ENCODE results near the gene GHDC. TPM values are rescaled to one million over a fixed set of nuclear protein-coding genes. Genes with fewer than 3 reads are reported as not detected.
"Not testable (repeated sequence)": the region's sequence is repeated elsewhere in the genome, so short reads cannot be mapped to it uniquely, and the experiment has no call there.

Gene GHDC
- total RNA-seq = 10 to 100 TPM; 45.8 to 56.1 TPM

- DNase-seq (ENCODE audit: low spot score) (peak; percentile 56), ATAC-seq (ENCODE audit: insufficient number of reproducible peaks, low FRiP score, low read depth) (no peak)
- no peaks in the 10 kb centered on the region for H3K27me3 ChIP-seq (replicated peaks; ENCODE audit: insufficient read depth)
- H3K4me3 ChIP-seq = peak within 1 kb of the TSS; percentile 82
- no peak for TF ChIP-seq CTCF (IDR thresholded peaks at IDR 0.05)
- no peaks in the 10 kb centered on the region for H3K9me3 ChIP-seq
- no peaks in the 10 kb centered on the region for H3K36me3 ChIP-seq
- peaks cover 7 to 23% of the 10 kb centered on the region in 2 donors for H3K4me1 ChIP-seq (ENCODE audit: control insufficient read depth in 1 of 2, low read depth in 2 of 2)
- H3K27ac ChIP-seq = peak within 1 kb of the TSS; percentile 80 to 86
Measured at GRCh38 chr17:42193969-42194899, at the start of gene GHDC. Gene GHDC, minus strand, starts transcription at chr17:42194494. Its CDS starts 913 bp downstream, at chr17:42193581.

DNA sequence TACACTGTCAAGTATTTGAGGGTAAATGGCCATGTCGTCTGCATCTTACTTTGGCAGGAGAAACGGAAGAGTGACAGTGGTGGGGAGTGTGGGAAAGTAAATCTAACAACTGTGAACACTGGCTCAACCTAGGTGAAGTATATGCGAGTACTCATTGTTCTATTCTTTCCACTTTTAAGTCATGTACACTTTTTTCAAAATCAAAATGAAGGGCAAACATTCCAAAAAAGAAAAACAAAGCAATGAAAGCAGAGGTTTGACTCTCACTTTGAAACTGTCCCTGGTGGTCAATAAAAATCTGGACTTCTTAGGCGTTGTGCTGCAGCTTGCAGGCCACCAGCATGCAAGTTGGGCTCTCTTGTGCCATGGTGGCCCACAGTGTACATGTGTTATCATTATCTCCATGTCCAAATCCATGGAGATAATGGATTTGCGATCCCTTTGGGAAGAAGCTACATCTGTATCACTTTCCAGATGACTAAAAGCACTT lies 49.2 kb upstream of the GHDC start:
- no peaks in the 10 kb centered on the region for H3K9me3 ChIP-seq
- peaks cover 0 to 8% of the 10 kb centered on the region in 2 donors for H3K4me1 ChIP-seq (ENCODE audit: control insufficient read depth in 1 of 2, low read depth in 2 of 2)
- H3K36me3 ChIP-seq = no peaks in the 10 kb centered on the region
- DNase-seq (ENCODE audit: low spot score) (no peak), ATAC-seq (ENCODE audit: insufficient number of reproducible peaks, low FRiP score, low read depth) (no peak)
- TF ChIP-seq CTCF (IDR thresholded peaks at IDR 0.05) = no peak
- H3K27me3 ChIP-seq (replicated peaks; ENCODE audit: insufficient read depth) = no peaks in the 10 kb centered on the region
- H3K27ac ChIP-seq = no peak overlapping the region
- no peak overlapping the region for H3K4me3 ChIP-seq

GRCh38 chr17:42241871-42242270 lies 47.6 kb upstream of the GHDC start:
- H3K4me1 ChIP-seq (ENCODE audit: control insufficient read depth in 1 of 2, low read depth in 2 of 2) = no peaks in the 10 kb centered on the region
- no peak for TF ChIP-seq CTCF (IDR thresholded peaks at IDR 0.05)
- H3K27ac ChIP-seq = no peak overlapping the region
- no peaks in the 10 kb centered on the region for H3K36me3 ChIP-seq
- no peaks in the 10 kb centered on the region for H3K9me3 ChIP-seq
- H3K27me3 ChIP-seq (replicated peaks; ENCODE audit: insufficient read depth) = no peaks in the 10 kb centered on the region
- ATAC-seq (ENCODE audit: insufficient number of reproducible peaks, low FRiP score, low read depth) (no peak), DNase-seq (ENCODE audit: low spot score) (no peak)
- H3K4me3 ChIP-seq = no peak overlapping the region

DNA sequence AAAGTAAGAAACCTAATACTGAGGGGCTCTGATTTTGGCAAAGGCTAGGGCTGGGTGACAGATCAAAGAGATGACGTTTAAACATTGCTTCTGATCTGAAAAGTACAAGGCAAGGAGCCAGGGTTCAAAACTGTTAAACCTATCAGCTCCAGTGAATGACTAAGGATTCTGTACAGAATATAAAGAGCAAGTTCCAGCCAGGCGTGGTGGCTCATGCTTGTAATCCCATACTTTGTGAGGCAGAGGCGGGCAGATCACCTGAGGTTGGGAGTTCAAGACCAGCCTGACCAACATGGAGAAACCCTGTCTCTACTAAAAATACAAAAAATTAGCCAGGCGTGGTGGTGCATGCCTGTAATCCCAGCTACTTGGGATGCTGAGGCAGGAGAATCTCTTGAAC lies 46.6 kb upstream of the GHDC start:
- not testable (repeated sequence) for ATAC-seq (ENCODE audit: insufficient number of reproducible peaks, low FRiP score, low read depth); H3K9me3 ChIP-seq; DNase-seq (ENCODE audit: low spot score)

DNA sequence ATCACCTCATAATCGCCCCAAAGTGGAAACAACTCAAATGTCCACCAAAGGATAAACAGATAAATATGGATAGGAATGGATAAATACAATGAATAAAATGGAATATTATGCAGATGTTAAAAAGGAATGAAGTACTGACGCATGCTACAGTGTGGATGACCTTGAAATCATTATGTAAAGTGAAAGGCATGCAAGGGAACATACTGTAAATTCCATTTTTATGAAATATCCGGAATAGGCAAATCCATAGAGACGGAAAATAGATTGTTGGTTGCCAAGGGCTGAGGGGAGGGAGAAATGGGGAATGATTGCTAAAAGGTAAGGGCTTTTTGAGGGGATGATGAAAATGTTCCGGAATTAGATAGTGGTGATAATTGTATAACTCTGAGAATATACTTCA lies 45.9 kb upstream of the GHDC start:
- ATAC-seq (ENCODE audit: insufficient number of reproducible peaks, low FRiP score, low read depth) = no peak
- TF ChIP-seq CTCF (IDR thresholded peaks at IDR 0.05) = no peak

More for the DNA sequence above, 46.6 kb upstream of the GHDC start:
- not testable (repeated sequence) for H3K27ac ChIP-seq; H3K4me3 ChIP-seq; H3K27me3 ChIP-seq (replicated peaks; ENCODE audit: insufficient read depth); H3K36me3 ChIP-seq; H3K4me1 ChIP-seq (ENCODE audit: control insufficient read depth in 1 of 2, low read depth in 2 of 2)

GRCh38 chr17:42239576-42239975 lies 45.3 kb upstream of the GHDC start:
- H3K4me1 ChIP-seq (ENCODE audit: control insufficient read depth in 1 of 2, low read depth in 2 of 2); H3K27me3 ChIP-seq (replicated peaks; ENCODE audit: insufficient read depth); H3K36me3 ChIP-seq; H3K9me3 ChIP-seq; ATAC-seq (ENCODE audit: insufficient number of reproducible peaks, low FRiP score, low read depth); H3K4me3 ChIP-seq; DNase-seq (ENCODE audit: low spot score); H3K27ac ChIP-seq: not testable (repeated sequence)

More for the DNA sequence above, 45.9 kb upstream of the GHDC start:
- no peaks in the 10 kb centered on the region for H3K27me3 ChIP-seq (replicated peaks; ENCODE audit: insufficient read depth)
- no peak overlapping the region for H3K4me3 ChIP-seq
- no peak overlapping the region for H3K27ac ChIP-seq
- H3K4me1 ChIP-seq (ENCODE audit: control insufficient read depth in 1 of 2, low read depth in 2 of 2) = no peaks in the 10 kb centered on the region
- no peak for DNase-seq (ENCODE audit: low spot score)
- no peaks in the 10 kb centered on the region for H3K36me3 ChIP-seq
- no peaks in the 10 kb centered on the region for H3K9me3 ChIP-seq

All from thoracic aorta (tissue), 2 donors.